Immature natural killer cell (primary cell): Measurements from ENCODE around the gene KCTD8. TPM values are rescaled to one million over a fixed set of nuclear protein-coding genes. Genes with fewer than 3 reads are reported as not detected.

ENCODE experiments used
- DNase-seq, 3 donors: peaks; one replicate each; pipeline ENCODE4 v3.0.0; 2022; ENCODE audit warnings: mixed read lengths in 1 of 3
- H3K27ac Mint-ChIP-seq, 6 donors: one replicate each; pipeline ENCODE4 v1.8.0; 2020; ENCODE audit warnings: mixed read lengths in 6 of 6, mild to moderate bottlenecking in 5 of 6, inconsistent platforms in 4 of 6, moderate library complexity in 3 of 6
- H3K27me3 Mint-ChIP-seq, 3 donors: one replicate each; pipeline ENCODE4 v1.8.0; 2020 to 2021; ENCODE audit warnings: low read depth in 3 of 3, mild to moderate bottlenecking in 3 of 3, mixed read lengths in 3 of 3, moderate library complexity in 3 of 3, inconsistent platforms in 1 of 3
- H3K36me3 Mint-ChIP-seq, 3 donors: one replicate each; pipeline ENCODE4 v1.8.0; 2020; ENCODE audit warnings: mixed read lengths in 3 of 3, inconsistent platforms in 2 of 3, mild to moderate bottlenecking in 2 of 3
- H3K4me1 Mint-ChIP-seq, 2 donors: one replicate each; pipeline ENCODE4 v1.8.0; 2020; ENCODE audit warnings: inconsistent platforms in 2 of 2, mild to moderate bottlenecking in 2 of 2, mixed read lengths in 2 of 2, moderate library complexity in 1 of 2
- H3K4me3 Mint-ChIP-seq, 5 donors: one replicate each; pipeline ENCODE4 v1.8.0; 2020; ENCODE audit warnings: mild to moderate bottlenecking in 5 of 5, mixed read lengths in 5 of 5, inconsistent platforms in 3 of 5, moderate library complexity in 3 of 5
- H3K9me3 Mint-ChIP-seq, 6 donors: one replicate each; pipeline ENCODE4 v1.8.0; 2020; ENCODE audit warnings: mild to moderate bottlenecking in 6 of 6, mixed read lengths in 6 of 6, inconsistent platforms in 4 of 6, moderate library complexity in 3 of 6
- polyA plus RNA-seq, 3 donors: library from polyadenylated mRNA; unstranded; fragments of 300-500 nt; fragmentation: Illumina TruSeq; gene quantifications; one replicate each; pipeline ENCODE4 v1.2.3, GENCODE V29; 2021

Gene KCTD8
- polyA plus RNA-seq, 3 donors from 2014 or later, result not detected

- Mint-ChIP-seq H3K27ac (no peak overlapping the region), H3K36me3 (no peaks in the 10 kb centered on the region), H3K4me1 (no peaks in the 10 kb centered on the region), H3K9me3 (peaks cover 3 to 20% (median 6%) of the 10 kb centered on the region in 6 donors), H3K27me3 (peaks cover 0 to 5% (median 2%) of the 10 kb centered on the region in 3 donors), H3K4me3 (no peak overlapping the region)
- DNase-seq, result no peak
Observed at GRCh38 chr4:44422912-44423311, 25.7 kb downstream of the KCTD8 start.

- no peak overlapping the region for H3K4me3 Mint-ChIP-seq
- H3K9me3 Mint-ChIP-seq, result peaks cover 2 to 20% (median 6%) of the 10 kb centered on the region in 6 donors
- peaks cover 0 to 5% (median 2%) of the 10 kb centered on the region in 3 donors for H3K27me3 Mint-ChIP-seq
- no peaks in the 10 kb centered on the region for H3K36me3 Mint-ChIP-seq
- no peak overlapping the region for H3K27ac Mint-ChIP-seq
- no peak for DNase-seq
- no peaks in the 10 kb centered on the region for H3K4me1 Mint-ChIP-seq
Observed at GRCh38 chr4:44421330-44422065, 27.1 kb downstream of the KCTD8 start.

- peaks cover 0 to 3% (median 0%) of the 10 kb centered on the region in 3 donors for H3K27me3 Mint-ChIP-seq
Observed at GRCh38 chr4:44415251-44415650, 33.4 kb downstream of the KCTD8 start.

GRCh38 chr4:44368413-44369167, 80.0 kb downstream of the KCTD8 start:
- no peaks in the 10 kb centered on the region for H3K27me3 Mint-ChIP-seq
- H3K27ac Mint-ChIP-seq, result no peak overlapping the region
- no peak for DNase-seq
- peaks cover 0 to 22% (median 17%) of the 10 kb centered on the region in 6 donors for H3K9me3 Mint-ChIP-seq
- no peaks in the 10 kb centered on the region for H3K4me1 Mint-ChIP-seq
- no peak overlapping the region for H3K4me3 Mint-ChIP-seq
- H3K36me3 Mint-ChIP-seq, result no peaks in the 10 kb centered on the region

More at GRCh38 chr4:44415251-44415650, 33.4 kb downstream of the KCTD8 start:
- DNase-seq, result no peak
- Mint-ChIP-seq H3K9me3 (peaks cover 2 to 27% (median 9%) of the 10 kb centered on the region in 6 donors), H3K27ac (no peak overlapping the region), H3K36me3 (no peaks in the 10 kb centered on the region), H3K4me1 (no peaks in the 10 kb centered on the region), H3K4me3 (no peak overlapping the region)

- DNase-seq, result no peak
- Mint-ChIP-seq H3K36me3 (no peaks in the 10 kb centered on the region), H3K27ac (no peak overlapping the region), H3K27me3 (peaks cover 0 to 4% (median 2%) of the 10 kb centered on the region in 3 donors), H3K4me1 (no peaks in the 10 kb centered on the region), H3K9me3 (peaks cover 0 to 22% (median 11%) of the 10 kb centered on the region in 6 donors), H3K4me3 (no peak overlapping the region)
Observed at GRCh38 chr4:44354172-44354571, 94.4 kb downstream of the KCTD8 start.

GRCh38 chr4:44351069-44351468, 97.5 kb downstream of the KCTD8 start:
- H3K27me3 Mint-ChIP-seq, result no peaks in the 10 kb centered on the region
- no peak overlapping the region for H3K4me3 Mint-ChIP-seq
- H3K9me3 Mint-ChIP-seq, result peaks cover 0 to 29% (median 14%) of the 10 kb centered on the region in 6 donors
- no peaks in the 10 kb centered on the region for H3K36me3 Mint-ChIP-seq
- no peak for DNase-seq
- no peak overlapping the region for H3K27ac Mint-ChIP-seq
- no peaks in the 10 kb centered on the region for H3K4me1 Mint-ChIP-seq

GRCh38 chr4:44342800-44343199, 105.8 kb downstream of the KCTD8 start:
- Mint-ChIP-seq H3K36me3 (no peaks in the 10 kb centered on the region), H3K9me3 (peaks cover 6 to 30% (median 12%) of the 10 kb centered on the region in 6 donors), H3K4me1 (no peaks in the 10 kb centered on the region), H3K27me3 (peaks cover 0 to 1% (median 0%) of the 10 kb centered on the region in 3 donors), H3K4me3 (no peak overlapping the region), H3K27ac (no peak overlapping the region)
- no peak for DNase-seq

- H3K36me3 Mint-ChIP-seq, result no peaks in the 10 kb centered on the region
- no peak overlapping the region for H3K27ac Mint-ChIP-seq
- no peak for DNase-seq
- no peak overlapping the region for H3K4me3 Mint-ChIP-seq
- no peaks in the 10 kb centered on the region for H3K4me1 Mint-ChIP-seq
- H3K9me3 Mint-ChIP-seq, result peaks cover 3 to 14% (median 6%) of the 10 kb centered on the region in 6 donors
- no peaks in the 10 kb centered on the region for H3K27me3 Mint-ChIP-seq
Observed at GRCh38 chr4:44326741-44327140, 121.9 kb downstream of the KCTD8 start.

GRCh38 chr4:44320833-44321232, 127.8 kb downstream of the KCTD8 start:
- Mint-ChIP-seq H3K9me3 (peaks cover 9 to 36% (median 26%) of the 10 kb centered on the region in 6 donors), H3K4me1 (no peaks in the 10 kb centered on the region), H3K27me3 (peaks cover 0 to 2% (median 0%) of the 10 kb centered on the region in 3 donors), H3K27ac (no peak overlapping the region), H3K4me3 (no peak overlapping the region), H3K36me3 (no peaks in the 10 kb centered on the region)
- no peak for DNase-seq

GRCh38 chr4:44319129-44319528, 129.5 kb downstream of the KCTD8 start:
- Mint-ChIP-seq H3K27ac (no peak overlapping the region), H3K36me3 (no peaks in the 10 kb centered on the region), H3K9me3 (peaks cover 8 to 36% (median 23%) of the 10 kb centered on the region in 6 donors), H3K4me1 (no peaks in the 10 kb centered on the region), H3K27me3 (peaks cover 0 to 2% (median 0%) of the 10 kb centered on the region in 3 donors), H3K4me3 (no peak overlapping the region)
- DNase-seq, result no peak

GRCh38 chr4:44313702-44314101, 134.9 kb downstream of the KCTD8 start:
- H3K36me3 Mint-ChIP-seq, result no peaks in the 10 kb centered on the region
- peaks cover 6 to 33% (median 19%) of the 10 kb centered on the region in 6 donors for H3K9me3 Mint-ChIP-seq
- DNase-seq, result no peak
- peaks cover 0 to 2% (median 1%) of the 10 kb centered on the region in 3 donors for H3K27me3 Mint-ChIP-seq
- no peaks in the 10 kb centered on the region for H3K4me1 Mint-ChIP-seq
- no peak overlapping the region for H3K4me3 Mint-ChIP-seq
- no peak overlapping the region for H3K27ac Mint-ChIP-seq

GRCh38 chr4:44287505-44287904, 161.1 kb downstream of the KCTD8 start:
- Mint-ChIP-seq H3K4me1 (no peaks in the 10 kb centered on the region), H3K4me3 (no peak overlapping the region), H3K27me3 (no peaks in the 10 kb centered on the region), H3K27ac (no peak overlapping the region), H3K36me3 (no peaks in the 10 kb centered on the region), H3K9me3 (peaks cover 14 to 49% (median 23%) of the 10 kb centered on the region in 6 donors)
- no peak for DNase-seq

GRCh38 chr4:44279469-44279868, 169.1 kb downstream of the KCTD8 start:
- DNase-seq, result no peak
- Mint-ChIP-seq H3K4me3 (no peak overlapping the region), H3K36me3 (no peaks in the 10 kb centered on the region), H3K9me3 (peaks cover 18 to 45% (median 20%) of the 10 kb centered on the region in 6 donors), H3K4me1 (no peaks in the 10 kb centered on the region), H3K27ac (no peak overlapping the region), H3K27me3 (peaks cover 0 to 2% (median 0%) of the 10 kb centered on the region in 3 donors)

- DNase-seq, result no peak
- H3K36me3 Mint-ChIP-seq, result no peaks in the 10 kb centered on the region
- H3K27ac Mint-ChIP-seq, result no peak overlapping the region
- H3K4me3 Mint-ChIP-seq, result no peak overlapping the region
- H3K4me1 Mint-ChIP-seq, result no peaks in the 10 kb centered on the region
- H3K27me3 Mint-ChIP-seq, result peaks cover 0 to 2% (median 0%) of the 10 kb centered on the region in 3 donors
- peaks cover 15 to 41% (median 20%) of the 10 kb centered on the region in 6 donors for H3K9me3 Mint-ChIP-seq
Observed at GRCh38 chr4:44279066-44279465, 169.5 kb downstream of the KCTD8 start.
